OCI-LY3 (cell line): Measurements from ENCODE around the gene FAM110D.

ENCODE experiments used
- H2AFZ ChIP-seq: fragments of 200-600, 300-600 bp; shearing (Covaris generic); 2 replicates; pipeline ENCODE4 v1.6.0; 2014; ENCODE audit warnings: antibody characterized with exemption, low read depth, low read length
- H3K27ac ChIP-seq: fragments of 200-600, 300-600 bp; sonication (generic); 2 replicates; pipeline ENCODE4 v1.5.1; 2014; ENCODE audit warnings: mild to moderate bottlenecking, low read length, moderate library complexity, mixed read lengths
- H3K27me3 ChIP-seq: fragments of 200-600, 300-600 bp; sonication (generic); 2 replicates; pipeline ENCODE4 v1.6.1; 2014; ENCODE audit warnings: low read depth, low read length, mixed read lengths
- H3K36me3 ChIP-seq: fragments of 200-600, 300-600 bp; sonication (generic); replicated peaks from 2 replicates; pipeline ENCODE3; 2014; ENCODE audit warnings: low read depth, low read length, mixed read lengths
- H3K4me1 ChIP-seq: fragments of 300-600, 200-600 bp; sonication (generic); 2 replicates; pipeline ENCODE4 v1.6.1; 2014; ENCODE audit warnings: low read length, mixed read lengths
- H3K4me2 ChIP-seq: fragments of 200-600, 300-600 bp; sonication (generic); 2 replicates; pipeline ENCODE4 v1.6.1; 2014; ENCODE audit warnings: low read length, mixed read lengths
- H3K4me3 ChIP-seq: fragments of 300-600, 200-600 bp; sonication (generic); 2 replicates; pipeline ENCODE4 v1.5.1; 2014; ENCODE audit warnings: antibody characterized with exemption, mild to moderate bottlenecking, low read length, moderate library complexity
- H3K79me2 ChIP-seq: fragments of 300-600, 200-600 bp; shearing (Covaris generic); 2 replicates; pipeline ENCODE4 v1.6.1; 2014; ENCODE audit warnings: mild to moderate bottlenecking, low read length, mixed read lengths
- H3K9ac ChIP-seq: fragments of 300-600, 200-600 bp; shearing (Covaris generic); 2 replicates; pipeline ENCODE4 v1.6.0; 2014; ENCODE audit warnings: mild to moderate bottlenecking, low read length, moderate library complexity
- H3K9me3 ChIP-seq: fragments of 200-600, 300-600 bp; shearing (Covaris generic); 2 replicates; pipeline ENCODE4 v1.6.1; 2014; ENCODE audit warnings: low read length, mixed read lengths; ENCODE audit not compliant: insufficient read depth
- H4K20me1 ChIP-seq: fragments of 200-600, 300-600 bp; sonication (generic); 2 replicates; pipeline ENCODE4 v1.6.1; 2016; ENCODE audit warnings: low read length, mixed read lengths; ENCODE audit not compliant: insufficient read depth
- CTCF ChIP-seq: fragments of 200-600, 300-600 bp; sonication (generic); IDR thresholded peaks from 2 replicates; pipeline ENCODE4 v1.5.1; 2014; ENCODE audit warnings: antibody characterized with exemption, low read length, low read depth
- EZH2phosphoT487 ChIP-seq: fragments of 200-600 bp; shearing (Covaris generic); IDR thresholded peaks from 2 replicates; pipeline ENCODE4 v1.6.1; 2018; ENCODE audit warnings: antibody characterized with exemption, mixed run types, low read depth

Gene FAM110D

GRCh38 chr1:26145041-26145959 lies 13.6 kb upstream of the FAM110D start:
- Histone ChIP-seq H3K4me1 (peaks cover 3% of the 10 kb centered on the region; the same call in 1 of the 2 replicates), H3K27me3 (no peaks in the 10 kb centered on the region; the same call in 1 of the 2 replicates), H3K27ac (no peak overlapping the region), H3K9ac (no peak overlapping the region), H4K20me1 (no peaks in the 10 kb centered on the region), H3K4me2 (peak overlapping the region; percentile 74), H3K9me3 (no peaks in the 10 kb centered on the region), H2AFZ (no peak overlapping the region), H3K36me3 (no peaks in the 10 kb centered on the region), H3K4me3 (peak overlapping the region; percentile 51), H3K79me2 (no peaks in the 10 kb centered on the region)
- TF ChIP-seq CTCF (peak; percentile 65), EZH2phosphoT487 (no peak)

- H2AFZ ChIP-seq, result no peak overlapping the region
Measured at GRCh38 chr1:26145960-26146294, 13.0 kb upstream of the FAM110D start.

GRCh38 chr1:26148887-26149286 lies 10.0 kb upstream of the FAM110D start:
- no peak overlapping the region for H3K27ac ChIP-seq
- no peak overlapping the region for H3K4me2 ChIP-seq
- H3K36me3 ChIP-seq, result no peaks in the 10 kb centered on the region
- H3K9me3 ChIP-seq, result no peaks in the 10 kb centered on the region
- H3K4me1 ChIP-seq, result peaks cover 3% of the 10 kb centered on the region; the same call in 1 of the 2 replicates
- H3K79me2 ChIP-seq, result no peaks in the 10 kb centered on the region
- TF ChIP-seq EZH2phosphoT487 (no peak), CTCF (no peak)
- no peaks in the 10 kb centered on the region; the same call in 1 of the 2 replicates for H3K27me3 ChIP-seq
- no peaks in the 10 kb centered on the region for H4K20me1 ChIP-seq
- no peak overlapping the region for H3K4me3 ChIP-seq
- no peak overlapping the region for H2AFZ ChIP-seq
- no peak overlapping the region for H3K9ac ChIP-seq

More at GRCh38 chr1:26145960-26146294, 13.0 kb upstream of the FAM110D start:
- H3K9ac ChIP-seq, result no peak overlapping the region
- no peaks in the 10 kb centered on the region for H4K20me1 ChIP-seq
- no peaks in the 10 kb centered on the region for H3K9me3 ChIP-seq
- H3K4me1 ChIP-seq, result peaks cover 3% of the 10 kb centered on the region; the same call in 1 of the 2 replicates
- H3K4me2 ChIP-seq, result no peak overlapping the region
- no peaks in the 10 kb centered on the region for H3K79me2 ChIP-seq
- no peak for TF ChIP-seq CTCF
- no peaks in the 10 kb centered on the region; the same call in 1 of the 2 replicates for H3K27me3 ChIP-seq
- H3K36me3 ChIP-seq, result no peaks in the 10 kb centered on the region
- H3K4me3 ChIP-seq, result no peak overlapping the region
- no peak overlapping the region for H3K27ac ChIP-seq

GRCh38 chr1:26153966-26154532 lies 4.8 kb upstream of the FAM110D start:
- Histone ChIP-seq H3K79me2 (no peaks in the 10 kb centered on the region), H2AFZ (no peak overlapping the region), H3K9me3 (no peaks in the 10 kb centered on the region), H3K4me3 (no peak overlapping the region), H3K4me2 (no peak overlapping the region), H3K4me1 (no peaks in the 10 kb centered on the region), H3K9ac (no peak overlapping the region), H4K20me1 (no peaks in the 10 kb centered on the region), H3K36me3 (no peaks in the 10 kb centered on the region), H3K27ac (no peak overlapping the region), H3K27me3 (no peaks in the 10 kb centered on the region; the same call in 1 of the 2 replicates)
- TF ChIP-seq CTCF (no peak), EZH2phosphoT487 (no peak)
